K562 (cell line): ENCODE data around the gene ADAP1. TPM values are rescaled to one million over a fixed set of nuclear protein-coding genes. Genes with fewer than 3 reads are reported as not detected.

Source experiments
- ATAC-seq: fragments of 200-7000 bp; cut with Tn5 transposase; 3 replicates; pipeline ENCODE4 v1.9.1; 2020; ENCODE audit warnings: moderate library complexity
- BruUV-seq: library from RNA; stranded (reverse); fragments of 400-500 nt; replicated peaks from 2 replicates; lab custom pipeline; 2021; lab: Mats Ljungman, UMichigan
- CTCF ChIA-PET: fragments of 300-600 bp; formaldehyde crosslinking; extraction: SDS; loops from one replicate; lab custom pipeline; 2021; ENCODE audit warnings: low intra/inter-chr PET ratio; lab: Yijun Ruan, JAX
- POLR2A ChIA-PET: fragments of 300-600, 350-650 bp; sonication (Branson Sonifier 250); formaldehyde crosslinking; extraction: SDS; loops from one replicate; lab custom pipeline; 2021; ENCODE audit warnings: antibody characterized with exemption, inconsistent platforms; lab: Yijun Ruan, JAX
- DNase-seq, 4 experiments: peaks; one replicate each; pipeline versions ENCODE4 v3.0.0 to v3.0.0-alpha.2; 2011 to 2018; ENCODE audit warnings: low spot score in 3 of 4, mixed read lengths in 3 of 4; ENCODE audit errors: extremely low read depth in 1 of 4
- FAIRE-seq: peaks from 2 replicates; lab custom pipeline; 2011; peaks lifted over from hg19 to GRCh38; lab: Jason Lieb, UNC
- H2AFZ ChIP-seq: 2 replicates; pipeline ENCODE4 v1.6.0; 2011; ENCODE audit warnings: low read depth, low read length, control low read depth, inconsistent platforms
- H3K27ac ChIP-seq: fragments of 200-600 bp; 3 replicates; pipeline ENCODE4 v1.8.0; 2011; ENCODE audit warnings: low read depth, mild to moderate bottlenecking, control low read depth, inconsistent platforms, low read length, moderate library complexity, mixed read lengths; ENCODE audit errors: extremely low read depth
- H3K27me3 ChIP-seq, 2 experiments: fragments of 300-600 bp in 1 of 2; 2 replicates in 1 of 2; 3 replicates in 1 of 2; pipeline versions ENCODE4 v1.6.0 to v1.8.0; 2011; ENCODE audit warnings: inconsistent platforms in 2 of 2, low read length in 2 of 2, mild to moderate bottlenecking in 1 of 2, mixed read lengths in 1 of 2, moderate library complexity in 1 of 2; ENCODE audit not compliant: control insufficient read depth in 2 of 2, insufficient read depth in 2 of 2
- H3K36me3 ChIP-seq: fragments of 300-600 bp; 3 replicates; pipeline ENCODE4 v1.8.0; 2011; ENCODE audit warnings: mild to moderate bottlenecking, low read length, inconsistent platforms; ENCODE audit not compliant: control insufficient read depth, insufficient read depth
- H3K4me1 ChIP-seq, 2 experiments: fragments of 200-600 bp in 1 of 2; replicated peaks in 1 of 2; 2 replicates in 1 of 2; 3 replicates in 1 of 2; pipeline versions ENCODE4 v1.5.1 to v1.8.0; 2011; ENCODE audit warnings: inconsistent platforms in 2 of 2, low read length in 2 of 2, mild to moderate bottlenecking in 1 of 2, mixed read lengths in 1 of 2, moderate library complexity in 1 of 2; ENCODE audit not compliant: control insufficient read depth in 2 of 2, insufficient read depth in 2 of 2
- H3K4me2 ChIP-seq: 2 replicates; pipeline ENCODE4 v1.6.1; 2011; ENCODE audit warnings: low read length, control low read depth, inconsistent platforms, mixed read lengths; ENCODE audit not compliant: insufficient read depth
- H3K4me3 ChIP-seq: fragments of 200-600 bp; sonication (generic), shearing (Covaris generic); 2 replicates; pipeline ENCODE4 v1.5.1; 2016; ENCODE audit warnings: control low read depth, inconsistent platforms
- H3K79me2 ChIP-seq: fragments of 200-600 bp; 3 replicates; pipeline ENCODE4 v1.8.0; 2011; ENCODE audit warnings: low read length, inconsistent platforms; ENCODE audit not compliant: control insufficient read depth, insufficient read depth
- H3K9ac ChIP-seq, 2 experiments: 2 replicates each; pipeline versions ENCODE4 v1.6.0 to v1.6.1; 2011; ENCODE audit warnings: low read depth in 2 of 2, low read length in 2 of 2, control low read depth in 1 of 2, inconsistent platforms in 1 of 2, mild to moderate bottlenecking in 1 of 2, mixed read lengths in 1 of 2; ENCODE audit not compliant: insufficient read depth in 1 of 2
- H3K9me1 ChIP-seq: one replicate; pipeline ENCODE4 v1.6.0; 2011; ENCODE audit warnings: inconsistent platforms, mild to moderate bottlenecking, low read length, moderate library complexity; ENCODE audit not compliant: control insufficient read depth, insufficient read depth
- H3K9me3 ChIP-seq: replicated peaks from 2 replicates; pipeline ENCODE4 v1.5.1; 2011; ENCODE audit warnings: low read depth, low read length, inconsistent platforms; ENCODE audit not compliant: control insufficient read depth, insufficient read depth
- H4K20me1 ChIP-seq: replicated peaks from 2 replicates; pipeline ENCODE4 v1.6.1; 2011; ENCODE audit warnings: low read length, inconsistent platforms, mixed read lengths; ENCODE audit not compliant: control insufficient read depth, insufficient read depth
- ARID4B ChIP-seq: sonication (generic); formaldehyde crosslinking; IDR thresholded peaks from 2 replicates; pipeline ENCODE4 v1.8.0; 2022; ENCODE audit warnings: mild to moderate bottlenecking, missing genetic modification reagents
- GATA2 ChIP-seq: sonication (generic); formaldehyde crosslinking; IDR thresholded peaks from 2 replicates; pipeline ENCODE4 v1.4.0; 2020; ENCODE audit warnings: mild to moderate bottlenecking, missing genetic modification reagents
- RBM25 ChIP-seq: fragments of 200-400 bp; formaldehyde crosslinking; IDR thresholded peaks from 2 replicates; pipeline ENCODE4 v1.6.1; 2018; ENCODE audit warnings: low read length, low read depth, moderate library complexity; ENCODE audit not compliant: severe bottlenecking
- SIN3B ChIP-seq: fragments of 450-650 bp; IDR thresholded peaks from 2 replicates; pipeline ENCODE4 v1.6.1; 2017; ENCODE audit warnings: low read depth, mild to moderate bottlenecking, moderate library complexity
- SREBF1 ChIP-seq: fragments of 150-350 bp; IDR thresholded peaks from 2 replicates; pipeline ENCODE4 v1.6.1; 2014; ENCODE audit warnings: antibody characterized with exemption, low read depth, low read length, borderline replicate concordance
- TCF7 ChIP-seq: sonication (generic); IDR thresholded peaks from 2 replicates; pipeline ENCODE4 v1.6.1; 2016; ENCODE audit warnings: antibody characterized with exemption, borderline replicate concordance
- WGBS: fragments of 100-300 bp; shearing (Covaris generic); methylation state at CpG from one replicate; pipeline ENCODE4 v1.1.6; 2016; ENCODE audit warnings: low coverage, mixed read lengths; ENCODE audit not compliant: insufficient coverage; ENCODE audit errors: missing lambda C conversion rate; 5-methylcytosine and 5-hydroxymethylcytosine counted together
- in situ Hi-C: fragments of 300-500 bp; cut with MboI; formaldehyde crosslinking; loops from 4 replicates; pipeline ENCODE4 v1.15.0; 2018; ENCODE audit warnings: inconsistent platforms, mixed read lengths
- intact Hi-C: fragments of 100-400 bp; cut with micrococcal nuclease; formaldehyde crosslinking; loops from 2 replicates; pipeline ENCODE4 v1.14.2; 2022
- polyA plus RNA-seq, 8 experiments: library from polyadenylated mRNA; depleted of rRNA in 4 of 8; stranded (reverse) in 5 of 8; unstranded in 3 of 8; fragments of >200 nt; fragmentation: Nextera tagmentation in 2 of 8; fragmentation: Illumina TruSeq in 1 of 8; extraction: Ambion mirVana in 2 of 8; extraction: Trizol in 1 of 8; gene quantifications; 2 replicates each; pipeline versions ENCODE4 v1.2.1 to v1.2.3, GENCODE V29; 2011 to 2014; ENCODE audit warnings: inconsistent platforms in 1 of 8, missing spikeins in 1 of 8
- total RNA-seq, 7 experiments: library from RNA; depleted of rRNA in 6 of 7; stranded (reverse); fragments of >200 nt in 6 of 7; fragmentation: Illumina TruSeq in 2 of 7; extraction: Trizol in 2 of 7; gene quantifications; 2 replicates each; pipeline versions ENCODE4 v1.2.1 to v1.2.3, GENCODE V29; 2011 to 2021; ENCODE audit warnings: low replicate concordance in 1 of 7

ADAP1 gene
- total and polyA plus RNA-seq, 9 of the 15 experiments (the other 6 are each of a cell fraction or from before 2014, with no cell fraction given): 0.27 to 1.4 (median 0.52) TPM; not detected in 3

- TF ChIP-seq ARID4B (CRISPR knock-in tag): no peak
- no peak for TF ChIP-seq GATA2 (CRISPR knock-in tag)
- no peak for TF ChIP-seq TCF7
- TF ChIP-seq, all 486 proteins: peak for 0
Observed at GRCh38 chr7:894927-895450, 59.5 kb downstream of the ADAP1 start (continued).

- Histone ChIP-seq H3K36me3 (peaks cover 82% of the 10 kb centered on the region; the same call in 2 of the 3 replicates), H3K27me3 (no peaks in the 10 kb centered on the region), H2AFZ (no peak overlapping the region), H4K20me1 (no peaks in the 10 kb centered on the region; the same call in 1 of the 2 replicates), H3K4me3 (no peak overlapping the region), H3K27ac (no peak overlapping the region), H3K4me2 (no peak overlapping the region), H3K9me1 (no peaks in the 10 kb centered on the region), H3K4me1 (peaks cover 6 to 45% of the 10 kb centered on the region in 2 experiments; a peak in 3 of 5 replicates), H3K9me3 (no peaks in the 10 kb centered on the region), H3K79me2 (peaks cover 1% of the 10 kb centered on the region; the same call in 1 of the 3 replicates), H3K9ac (no peak overlapping the region)
- ChIA-PET CTCF (no interaction called here), POLR2A (interaction anchor here (0.7 to 0.9 kb wide), 2 partner anchors 14 to 117 kb away, joined by 3 to 4 read pairs; no protein-coding TSS in a partner anchor)
- no TSS peak for BruUV-seq
- no peak for FAIRE-seq
- no peak for ATAC-seq
- intact Hi-C loops: no loop called here
- WGBS: 93% methylated on average over 32 of the region's 40 CpGs
- DNase-seq: no peak
- in situ Hi-C loops: no loop called here
- TF ChIP-seq RBM25: no peak
- no peak for TF ChIP-seq SREBF1
- no peak for TF ChIP-seq SIN3B
Observed at GRCh38 chr7:894164-894867, 60.2 kb downstream of the ADAP1 start.
